Uterus (tissue), 2 donors: ENCODE measurements around the gene FBN2.

Experiments used
- CTCF ChIP-seq, 4 experiments: fragments of 200-600 bp in 2 of 4; fragments of 450-650 bp in 2 of 4; sonication (generic) in 2 of 4; IDR thresholded peaks; one replicate each; pipeline ENCODE4 v1.5.1; 2016 to 2019; ENCODE audit warnings: antibody characterized with exemption in 4 of 4, mild to moderate bottlenecking in 2 of 4, moderate library complexity in 1 of 4
- POLR2A ChIP-seq, 2 donors: fragments of 450-650 bp; IDR thresholded peaks; one replicate each; pipeline ENCODE4 v1.6.1; 2016; ENCODE audit warnings: antibody characterized with exemption in 2 of 2, mild to moderate bottlenecking in 1 of 2, moderate library complexity in 1 of 2

- TF ChIP-seq CTCF (IDR thresholded peaks at IDR 0.05) (no peak), POLR2A (IDR thresholded peaks at IDR 0.05) (no peak)
Observed at GRCh38 chr5:128225245-128226030, 312.6 kb downstream of the FBN2 start.
